ENCODE data around the gene SGMS2.

DNA sequence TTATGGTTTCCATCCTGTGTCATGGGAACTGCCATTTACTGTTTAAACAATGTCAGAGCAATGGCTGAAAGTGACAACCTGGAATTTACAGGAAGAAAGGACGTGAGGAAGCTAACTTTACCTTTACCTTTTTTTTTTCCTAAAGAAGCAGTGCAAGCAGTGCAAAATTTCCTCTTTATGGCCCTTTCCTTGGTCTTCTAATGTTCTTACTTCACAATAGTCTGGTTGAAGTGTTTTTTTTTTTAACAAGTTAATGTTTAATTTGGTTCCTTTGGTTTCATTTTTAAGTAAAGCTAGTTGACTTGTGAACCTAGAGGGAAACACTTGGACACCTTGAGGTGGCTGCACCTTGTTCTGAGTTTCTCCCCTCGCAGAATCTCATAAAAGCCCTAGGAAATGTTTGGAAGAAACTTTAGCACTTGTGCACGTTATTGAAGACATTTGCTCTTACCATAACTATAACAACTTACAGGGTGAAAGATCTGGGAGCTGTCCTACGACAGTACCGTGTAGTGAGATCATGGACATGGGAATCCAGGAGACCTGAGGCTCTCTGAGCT, 1.8 kb downstream of the SGMS2 start:
- TF ChIP-seq, protein P1, sequence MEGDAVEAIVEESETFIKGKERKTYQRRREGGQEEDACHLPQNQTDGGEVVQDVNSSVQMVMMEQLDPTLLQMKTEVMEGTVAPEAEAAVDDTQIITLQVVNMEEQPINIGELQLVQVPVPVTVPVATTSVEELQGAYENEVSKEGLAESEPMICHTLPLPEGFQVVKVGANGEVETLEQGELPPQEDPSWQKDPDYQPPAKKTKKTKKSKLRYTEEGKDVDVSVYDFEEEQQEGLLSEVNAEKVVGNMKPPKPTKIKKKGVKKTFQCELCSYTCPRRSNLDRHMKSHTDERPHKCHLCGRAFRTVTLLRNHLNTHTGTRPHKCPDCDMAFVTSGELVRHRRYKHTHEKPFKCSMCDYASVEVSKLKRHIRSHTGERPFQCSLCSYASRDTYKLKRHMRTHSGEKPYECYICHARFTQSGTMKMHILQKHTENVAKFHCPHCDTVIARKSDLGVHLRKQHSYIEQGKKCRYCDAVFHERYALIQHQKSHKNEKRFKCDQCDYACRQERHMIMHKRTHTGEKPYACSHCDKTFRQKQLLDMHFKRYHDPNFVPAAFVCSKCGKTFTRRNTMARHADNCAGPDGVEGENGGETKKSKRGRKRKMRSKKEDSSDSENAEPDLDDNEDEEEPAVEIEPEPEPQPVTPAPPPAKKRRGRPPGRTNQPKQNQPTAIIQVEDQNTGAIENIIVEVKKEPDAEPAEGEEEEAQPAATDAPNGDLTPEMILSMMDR (IDR thresholded peaks at IDR 0.05), result no peak
- no peak for TF ChIP-seq POLR2A (IDR thresholded peaks at IDR 0.05)
